DMS79 (cell line): ENCODE results near the gene PCTP.
A peak's percentile ranks its signal among the peaks of the same experiment; 100 is the strongest.

Source experiments
- DNase-seq: peaks from one replicate; lab custom pipeline; 2025; lab: John Stamatoyannopoulos, UW

The PCTP gene

GRCh38 chr17:55757659-55758058 is 6.8 kb downstream of the PCTP start:
- DNase-seq = no peak

GRCh38 chr17:55758171-55758570 is 7.3 kb downstream of the PCTP start:
- no peak for DNase-seq

DNA sequence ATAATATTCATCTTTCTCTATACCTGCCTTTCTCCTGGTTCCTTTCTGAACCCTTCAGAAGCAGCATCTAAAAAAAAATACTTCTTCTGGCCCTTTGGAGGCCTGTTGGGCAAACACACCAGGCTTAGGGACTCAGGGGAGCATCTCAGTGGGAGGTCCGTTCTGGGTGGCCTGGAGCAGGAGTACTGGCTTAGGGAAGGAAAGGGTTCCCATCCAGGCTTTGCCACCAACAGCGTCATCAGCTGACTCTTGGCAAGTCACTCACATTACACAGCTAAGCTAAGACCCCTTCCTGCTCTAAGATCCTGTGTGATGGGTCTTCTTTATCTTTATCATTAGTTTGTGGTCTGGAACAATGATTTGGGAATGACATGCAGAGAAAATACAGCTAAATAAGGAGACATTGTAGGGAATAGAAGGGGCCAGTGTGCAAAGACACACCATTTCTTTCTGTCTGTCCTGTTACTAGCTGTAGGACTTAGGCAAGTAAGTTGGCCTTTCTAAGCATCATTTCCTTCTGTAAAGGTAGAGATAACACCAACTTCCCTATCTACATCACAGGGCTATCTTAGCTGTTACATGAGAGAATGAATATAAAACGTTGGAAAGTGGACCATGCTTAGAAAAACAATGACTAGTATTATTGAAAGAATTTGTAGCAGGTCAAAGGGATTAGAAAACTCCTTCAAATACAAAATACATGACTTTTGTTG is 9.9 kb downstream of the PCTP start:
- no peak for DNase-seq

DNA sequence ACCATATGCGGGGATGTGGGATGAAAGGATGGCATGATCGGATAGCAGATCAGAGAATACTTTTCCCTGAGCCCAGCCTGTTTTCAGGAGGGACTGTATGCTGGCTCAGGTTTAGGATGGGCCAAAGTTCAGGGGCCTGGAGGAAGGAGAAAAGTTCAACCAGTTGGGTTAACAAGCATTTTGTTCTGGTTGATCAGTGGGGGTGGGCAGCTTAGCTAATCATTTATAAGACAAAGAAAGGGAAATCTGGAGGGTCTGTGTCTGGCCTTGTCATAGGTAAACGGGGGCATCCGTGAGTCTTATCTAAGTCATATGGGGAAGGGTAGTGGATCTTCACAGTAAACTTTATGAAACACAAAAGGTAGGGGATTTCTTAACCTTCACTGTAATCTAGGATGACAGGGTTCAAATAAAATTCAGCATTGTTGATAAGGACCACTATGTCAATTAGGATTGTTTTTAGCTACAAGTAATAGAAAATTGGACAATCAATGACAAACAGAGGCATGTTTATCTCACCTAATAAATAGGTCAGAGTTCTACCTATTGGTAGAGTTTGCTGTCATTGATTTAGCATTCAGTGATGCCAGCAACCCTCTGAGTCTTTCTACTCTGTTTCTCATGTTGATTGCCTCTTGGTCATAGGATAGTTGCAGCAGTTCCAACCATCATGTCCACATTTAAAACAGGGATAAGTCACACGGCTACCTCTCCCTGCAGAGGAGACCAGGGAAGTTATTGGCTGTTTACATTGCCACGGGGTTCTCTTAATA is 11.4 kb downstream of the PCTP start:
- DNase-seq = no peak

DNA sequence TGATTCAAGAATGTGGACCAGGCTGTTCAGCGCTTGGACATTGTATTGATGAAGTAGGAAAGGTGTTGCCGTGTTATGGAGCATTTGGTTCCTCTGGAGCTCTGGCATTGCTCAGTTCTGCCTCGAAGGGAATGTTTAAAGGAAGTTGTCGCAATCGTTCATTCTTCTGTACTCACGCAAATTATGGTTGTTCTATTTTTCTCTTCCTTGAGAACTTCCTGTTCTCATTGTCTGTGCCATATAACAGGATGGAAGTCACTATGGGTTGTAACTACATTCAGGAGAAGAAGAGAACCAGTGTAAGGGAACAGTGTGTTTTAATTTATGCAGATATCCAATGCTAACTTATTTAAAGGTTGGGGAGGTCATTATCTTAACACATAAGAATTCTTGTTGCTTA is 13.0 kb downstream of the PCTP start:
- no peak for DNase-seq

- DNase-seq = no peak
Observed at GRCh38 chr17:55764610-55765009, 13.8 kb downstream of the PCTP start.

DNA sequence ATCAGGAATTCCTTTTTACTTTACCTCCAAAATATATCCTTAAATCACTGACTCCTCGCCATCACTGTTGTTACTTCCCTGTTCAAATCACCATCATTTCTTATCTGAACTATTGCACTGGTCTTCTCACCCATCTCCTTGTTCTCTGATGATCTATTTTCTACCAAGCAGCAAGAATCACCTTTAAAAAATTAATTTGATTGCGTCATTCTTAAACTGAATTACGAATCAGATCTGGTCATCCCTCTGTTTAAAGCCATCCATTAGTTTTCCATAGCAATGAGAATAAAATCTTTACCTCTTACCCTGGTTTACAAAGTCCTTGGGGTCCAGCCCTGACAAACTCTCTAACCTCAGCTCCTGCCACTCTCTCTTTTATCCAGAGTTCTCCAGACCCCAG is 14.6 kb downstream of the PCTP start:
- DNase-seq = no peak

GRCh38 chr17:55768936-55769624 is 18.2 kb downstream of the PCTP start:
- DNase-seq = no peak

- DNase-seq = peak; percentile 65
Observed at GRCh38 chr17:55769625-55770000, 18.8 kb downstream of the PCTP start.

- DNase-seq = peak; percentile 15
Observed at GRCh38 chr17:55770196-55770870, 19.5 kb downstream of the PCTP start.

DNA sequence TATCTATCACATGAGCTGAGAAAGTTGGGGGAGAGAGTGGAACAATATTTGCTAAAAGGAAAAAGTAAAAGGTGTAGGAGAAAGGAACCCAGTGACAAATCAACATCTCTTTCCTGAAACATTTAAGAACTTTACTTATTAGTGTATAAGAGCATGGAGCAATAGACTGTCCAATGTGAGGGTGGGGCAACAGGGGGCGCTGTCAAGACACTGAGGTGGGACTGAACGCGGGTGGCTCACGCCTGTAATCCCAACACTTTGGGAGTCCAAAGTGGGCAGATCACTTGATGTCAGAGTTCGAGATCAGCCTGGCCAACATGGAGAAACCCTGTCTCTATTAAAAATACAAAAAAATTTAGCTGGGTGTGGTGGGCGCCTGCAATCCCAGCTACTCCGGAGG is 21.2 kb downstream of the PCTP start:
- no peak for DNase-seq

DNA sequence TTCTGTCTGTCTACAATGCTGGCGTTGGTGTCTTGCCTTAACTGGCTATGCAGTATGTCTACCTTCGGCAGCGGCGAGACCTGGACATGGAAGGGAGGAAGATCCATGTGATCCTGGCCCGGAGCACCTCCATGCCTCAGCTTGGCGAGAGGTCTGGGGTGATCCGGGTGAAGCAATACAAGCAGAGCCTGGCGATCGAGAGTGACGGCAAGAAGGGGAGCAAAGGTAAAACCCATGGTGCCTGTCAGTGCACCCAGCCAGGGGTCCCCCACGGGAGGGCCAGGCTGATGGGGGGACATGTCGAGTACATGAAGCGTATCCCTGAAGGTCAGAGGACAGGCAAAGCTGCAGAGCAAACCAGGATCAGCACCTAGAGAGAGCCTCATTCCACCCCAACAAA is 22.8 kb downstream of the PCTP start:
- no peak for DNase-seq

GRCh38 chr17:55774846-55775271 is 24.0 kb downstream of the PCTP start:
- DNase-seq = peak; percentile 60

- no peak for DNase-seq
Observed at GRCh38 chr17:55776271-55776670, 25.4 kb downstream of the PCTP start.

DNA sequence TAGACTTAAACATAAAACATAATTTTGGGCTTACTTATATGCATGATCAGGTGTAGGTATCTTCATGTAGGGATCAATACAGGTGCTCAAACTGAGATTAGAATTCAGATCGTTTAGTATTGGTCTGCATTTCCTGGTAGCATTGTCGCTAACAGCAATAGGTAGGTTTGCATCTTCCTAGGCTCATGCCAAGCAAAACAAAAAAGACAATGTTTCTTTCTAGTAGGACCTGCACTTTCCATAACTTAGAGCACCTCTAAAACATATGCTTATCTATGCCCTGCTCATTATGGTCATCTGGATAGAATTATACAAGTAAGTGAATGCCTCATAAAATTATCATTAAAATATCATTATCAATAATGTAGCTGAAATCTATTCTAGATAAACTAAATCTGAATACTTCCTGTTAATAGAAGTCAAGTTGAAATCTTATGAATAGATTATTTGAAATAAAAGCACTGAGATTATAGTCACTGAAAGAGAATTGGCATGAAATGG is 26.7 kb downstream of the PCTP start:
- DNase-seq = no peak

DNA sequence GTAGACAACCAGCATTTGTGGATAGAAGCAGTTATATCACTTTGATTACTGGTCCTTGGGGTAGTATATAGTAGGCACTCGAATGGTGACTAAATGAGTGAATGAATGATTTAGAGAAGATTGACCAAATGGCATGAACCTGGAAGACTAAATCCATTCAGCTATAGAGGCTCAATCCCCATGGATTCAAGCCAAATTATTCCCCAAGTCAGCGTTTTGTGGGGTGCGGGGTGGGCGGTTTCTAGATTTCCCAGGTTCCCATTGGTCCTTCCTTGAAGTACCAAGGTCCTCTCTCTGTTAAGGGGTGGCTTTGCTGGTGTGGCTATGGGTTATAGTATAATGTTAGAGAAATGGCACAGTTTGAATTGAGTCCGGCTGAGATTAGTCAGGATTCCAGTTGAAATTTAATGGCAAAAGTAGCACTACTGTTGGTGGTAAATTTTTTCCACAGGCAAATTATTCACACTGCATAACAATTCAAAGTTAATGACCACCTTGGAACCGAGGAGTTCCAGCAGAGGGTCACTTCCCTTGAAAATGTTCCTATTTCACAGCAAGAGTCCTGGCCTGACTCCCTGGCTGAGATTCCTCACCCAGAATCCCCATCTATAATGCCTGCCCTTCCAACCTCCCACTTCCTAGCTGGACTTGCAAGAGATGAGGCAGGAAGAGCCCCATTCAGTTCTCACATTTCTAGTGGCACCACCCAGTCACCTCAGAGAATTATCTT is 27.7 kb downstream of the PCTP start:
- DNase-seq = no peak

DNA sequence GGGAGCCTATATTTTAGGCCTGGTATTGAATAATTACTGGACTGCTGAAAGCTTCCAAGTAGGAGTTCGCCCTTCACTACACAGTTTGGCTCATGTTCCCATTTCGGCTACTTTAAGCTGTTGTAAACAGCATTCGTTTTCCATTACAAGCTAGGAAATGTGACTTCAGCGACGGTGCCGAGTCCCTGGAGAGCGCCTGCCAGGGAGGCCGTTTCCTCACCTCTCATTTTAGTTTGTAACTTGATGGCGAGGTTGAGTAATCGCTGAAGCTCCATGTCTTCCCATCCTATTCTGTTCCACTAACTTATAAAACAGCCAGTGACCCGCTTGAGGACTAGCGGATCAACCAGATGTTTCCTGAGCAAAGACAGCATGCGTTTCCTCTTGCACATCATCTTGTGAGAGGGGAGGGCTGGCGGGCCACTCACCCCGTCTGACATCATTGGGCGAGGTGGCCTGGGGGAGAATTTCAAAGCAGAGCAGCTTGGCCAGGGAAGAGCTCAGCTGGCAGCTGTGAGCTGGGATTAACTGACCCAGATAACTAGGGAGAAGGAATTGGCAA is 32.9 kb downstream of the PCTP start:
- no peak for DNase-seq

- no peak for DNase-seq
Observed at GRCh38 chr17:55784666-55785065, 33.8 kb downstream of the PCTP start.

GRCh38 chr17:55785181-55785580 is 34.3 kb downstream of the PCTP start:
- DNase-seq = no peak

- DNase-seq = no peak
Observed at GRCh38 chr17:55793272-55793671, 42.4 kb downstream of the PCTP start.
